Upper lobe of left lung (tissue), 6 donors: Measurements from ENCODE around the gene PROSER2. TPM values are rescaled to one million over a fixed set of nuclear protein-coding genes. Genes with fewer than 3 reads are reported as not detected.

ENCODE experiments used
- ATAC-seq, 2 donors: fragments of 200-7000 bp; cut with Tn5 transposase; one replicate each; pipeline ENCODE4 v1.9.1; 2022; ENCODE audit warnings: mild to moderate bottlenecking in 2 of 2, moderate library complexity in 2 of 2; ENCODE audit not compliant: low FRiP score in 2 of 2
- DNase-seq, 2 donors: peaks; one replicate each; pipeline ENCODE4 v3.0.0-alpha.2; 2019 to 2020
- H3K27ac ChIP-seq, 4 donors: fragments of 200-600 bp; sonication (generic); one replicate each; pipeline ENCODE4 v1.5.1; 2016 to 2019
- H3K27me3 ChIP-seq, 4 donors: fragments of 200-600 bp; sonication (generic); one replicate each; pipeline ENCODE4 v1.5.1; 2017 to 2019
- H3K36me3 ChIP-seq, 4 donors: fragments of 200-600 bp; sonication (generic); one replicate each; pipeline ENCODE4 v1.5.1; 2016 to 2019
- H3K4me1 ChIP-seq, 4 donors: fragments of 200-600 bp; sonication (generic); one replicate each; pipeline ENCODE4 v1.5.1; 2018 to 2019
- H3K4me3 ChIP-seq, 4 donors: fragments of 200-600 bp; sonication (generic); one replicate each; pipeline ENCODE4 v1.5.1; 2017 to 2019; ENCODE audit warnings: mild to moderate bottlenecking in 2 of 4, moderate library complexity in 1 of 4
- H3K9me3 ChIP-seq, 4 donors: fragments of 200-600 bp; sonication (generic); one replicate each; pipeline ENCODE4 v1.5.1; 2018 to 2019
- CTCF ChIP-seq, 6 experiments: fragments of 450-650 bp in 4 of 6; fragments of 200-600 bp in 2 of 6; sonication (generic) in 2 of 6; IDR thresholded peaks; one replicate each; pipeline ENCODE4 v1.5.1; 2016 to 2019; ENCODE audit warnings: antibody characterized with exemption in 6 of 6
- EP300 ChIP-seq, 4 donors: sonication (generic); formaldehyde crosslinking; IDR thresholded peaks; one replicate each; pipeline ENCODE4 v1.5.1; 2017; ENCODE audit warnings: antibody characterized with exemption in 4 of 4, control low read depth in 2 of 4
- POLR2A ChIP-seq, 4 donors: fragments of 450-650 bp; IDR thresholded peaks; one replicate each; pipeline ENCODE4 v1.5.1; 2016 to 2017; ENCODE audit warnings: antibody characterized with exemption in 4 of 4, mild to moderate bottlenecking in 2 of 4
- POLR2AphosphoS5 ChIP-seq, 2 donors: sonication (generic); formaldehyde crosslinking; IDR thresholded peaks; one replicate each; pipeline ENCODE4 v1.5.1; 2017; ENCODE audit warnings: antibody characterized with exemption in 2 of 2
- WGBS, 2 donors: methylation state at CpG; one replicate each; pipeline ENCODE4 v1.1.5; 2017 to 2018; 5-methylcytosine and 5-hydroxymethylcytosine counted together
- total RNA-seq, 6 donors: library from RNA; depleted of rRNA in 4 of 6; stranded (reverse); fragments of >200 nt in 4 of 6; gene quantifications; one replicate each; pipeline versions ENCODE4 v1.1.0 to v1.2.1, GENCODE V29; 2016 to 2021
- donor health status: DM: no; HTN: no; CAD: no; lungs with moderate emphysema.
- donor health status: DM: no; HTN: yes; CAD: no; lungs with severe emphysema.

The PROSER2 gene
- total RNA-seq, 6 donors from 2014 or later: 19.8 to 64.5 (median 24.7) TPM

GRCh38 chr10:11781114-11781513 is 42.0 kb upstream of the PROSER2 start:
- no peaks in the 10 kb centered on the region for H3K36me3 ChIP-seq
- no peak overlapping the region for H3K4me3 ChIP-seq
- TF ChIP-seq EP300 (IDR thresholded peaks at IDR 0.05) (no peak), POLR2AphosphoS5 (IDR thresholded peaks at IDR 0.05) (no peak), CTCF (IDR thresholded peaks at IDR 0.05) (no peak), POLR2A (IDR thresholded peaks at IDR 0.05) (no peak)
- no peaks in the 10 kb centered on the region for H3K4me1 ChIP-seq
- WGBS, 2 donors: 87 to 97% methylated on average over 5 to 6 of the region's 6 CpGs
- ATAC-seq (no peak), DNase-seq (no peak)
- H3K9me3 ChIP-seq: no peaks in the 10 kb centered on the region
- no peak overlapping the region for H3K27ac ChIP-seq
- H3K27me3 ChIP-seq: no peaks in the 10 kb centered on the region

- Histone ChIP-seq H3K4me1 (no peaks in the 10 kb centered on the region), H3K27me3 (no peaks in the 10 kb centered on the region), H3K4me3 (no peak overlapping the region), H3K36me3 (no peaks in the 10 kb centered on the region), H3K9me3 (no peaks in the 10 kb centered on the region), H3K27ac (no peak overlapping the region)
- TF ChIP-seq CTCF (IDR thresholded peaks at IDR 0.05) (peak; percentile 45 to 77 (median 63)), EP300 (IDR thresholded peaks at IDR 0.05) (no peak), POLR2AphosphoS5 (IDR thresholded peaks at IDR 0.05) (no peak), POLR2A (IDR thresholded peaks at IDR 0.05) (no peak)
- WGBS, 2 donors: 67 to 72% methylated on average over 14 to 17 of the region's 18 CpGs
- DNase-seq: no peak
- ATAC-seq: peak in 1 of 2 donors; percentile 73
Observed at GRCh38 chr10:11782793-11783557, 40.2 kb upstream of the PROSER2 start.

DNA sequence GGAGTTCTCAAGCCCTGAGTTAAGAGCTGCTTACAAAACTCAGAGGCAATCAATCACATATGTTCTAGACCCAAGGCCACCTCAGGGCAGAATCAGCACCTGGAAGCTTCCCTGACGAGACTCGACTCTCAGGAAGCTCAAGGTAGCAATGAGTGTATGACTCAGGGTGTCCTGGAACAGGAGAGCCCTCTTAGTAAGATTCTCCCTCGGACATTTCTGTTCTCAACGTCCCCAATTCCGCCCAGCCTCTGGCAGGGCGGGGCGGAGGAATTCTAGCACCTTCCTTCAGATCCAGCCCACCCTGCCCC is 39.6 kb upstream of the PROSER2 start:
- no peak for ATAC-seq
- no peaks in the 10 kb centered on the region for H3K36me3 ChIP-seq
- no peak for DNase-seq

DNA sequence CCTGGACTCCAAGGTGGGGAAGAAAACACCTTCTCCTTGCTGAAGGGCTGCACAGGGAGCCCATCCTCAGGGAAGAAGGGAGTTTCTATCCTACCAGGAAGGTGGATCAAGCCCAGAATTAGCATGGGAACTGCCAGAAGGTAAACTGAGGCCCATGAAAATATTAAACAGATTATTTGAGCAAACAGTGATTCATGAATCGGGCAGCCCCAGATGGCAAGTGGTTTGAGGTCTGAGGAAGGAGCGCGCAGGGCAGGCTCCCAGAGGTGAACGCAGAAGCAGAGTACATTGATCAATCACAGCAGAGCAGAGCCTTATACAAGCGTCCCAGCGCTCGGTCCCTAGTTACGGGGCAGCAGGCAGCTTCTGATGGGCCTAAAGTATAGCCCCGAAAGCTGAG is 35.8 kb upstream of the PROSER2 start:
- no peak for ATAC-seq
- Histone ChIP-seq H3K27me3 (no peaks in the 10 kb centered on the region), H3K4me1 (no peaks in the 10 kb centered on the region), H3K4me3 (no peak overlapping the region), H3K36me3 (no peaks in the 10 kb centered on the region), H3K27ac (no peak overlapping the region), H3K9me3 (no peaks in the 10 kb centered on the region)
- WGBS, 2 donors: 94 to 96% methylated on average over 9 of the region's 9 CpGs
- no peak for DNase-seq
- no peak for TF ChIP-seq EP300 (IDR thresholded peaks at IDR 0.05)

More for the DNA sequence above, 39.6 kb upstream of the PROSER2 start:
- H3K4me3 ChIP-seq: no peak overlapping the region
- H3K9me3 ChIP-seq: no peaks in the 10 kb centered on the region
- H3K4me1 ChIP-seq: no peaks in the 10 kb centered on the region
- 82 to 83% methylated on average over 7 of the region's 7 CpGs for WGBS, 2 donors
- H3K27me3 ChIP-seq: no peaks in the 10 kb centered on the region
- no peak overlapping the region for H3K27ac ChIP-seq
- TF ChIP-seq EP300 (IDR thresholded peaks at IDR 0.05) (no peak), POLR2A (IDR thresholded peaks at IDR 0.05) (no peak), CTCF (IDR thresholded peaks at IDR 0.05) (no peak), POLR2AphosphoS5 (IDR thresholded peaks at IDR 0.05) (no peak)

DNA sequence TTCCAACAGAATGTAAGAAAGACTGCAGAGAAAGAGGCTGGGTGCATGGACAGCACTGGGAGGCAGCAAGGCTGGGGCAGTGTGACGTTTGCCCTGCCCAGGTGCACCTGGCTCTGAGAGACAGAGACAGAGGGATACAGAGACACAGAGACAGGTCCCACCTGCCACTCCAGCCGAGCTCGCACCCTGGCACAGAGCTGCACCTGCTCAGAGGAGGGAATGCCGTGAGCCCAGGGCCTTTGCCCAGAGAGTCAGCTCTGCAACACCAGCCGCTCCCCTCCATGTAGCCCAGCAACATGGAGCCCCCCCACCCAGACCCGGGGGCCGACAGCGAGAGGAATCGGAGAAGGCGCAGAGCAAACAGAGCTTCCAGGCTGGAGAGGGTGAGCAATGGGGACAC is 35.3 kb upstream of the PROSER2 start:
- no peak for ATAC-seq
- TF ChIP-seq CTCF (IDR thresholded peaks at IDR 0.05) (no peak), EP300 (IDR thresholded peaks at IDR 0.05) (no peak), POLR2A (IDR thresholded peaks at IDR 0.05) (no peak), POLR2AphosphoS5 (IDR thresholded peaks at IDR 0.05) (no peak)
- H3K4me1 ChIP-seq: no peaks in the 10 kb centered on the region

More for the DNA sequence above, 35.3 kb upstream of the PROSER2 start:
- Histone ChIP-seq H3K9me3 (no peaks in the 10 kb centered on the region), H3K36me3 (no peaks in the 10 kb centered on the region), H3K27me3 (no peaks in the 10 kb centered on the region), H3K4me3 (no peak overlapping the region), H3K27ac (no peak overlapping the region)
- WGBS, 2 donors: 70 to 80% methylated on average over 5 to 10 of the region's 10 CpGs
- DNase-seq: peak in 1 of 2 donors; percentile 45
